HepG2 (cell line): Measurements from ENCODE around the gene ASB3. TPM values are rescaled to one million over a fixed set of nuclear protein-coding genes. Genes with fewer than 3 reads are reported as not detected.

Experiments used
- AHDC1 ChIP-seq: sonication (generic); formaldehyde crosslinking; IDR thresholded peaks from 2 replicates; pipeline ENCODE4 v1.5.1; 2020; ENCODE audit warnings: mild to moderate bottlenecking, missing genetic modification reagents, borderline replicate concordance
- DR1 ChIP-seq: sonication (generic); formaldehyde crosslinking; IDR thresholded peaks from 2 replicates; pipeline ENCODE4 v1.8.0; 2021; ENCODE audit warnings: mild to moderate bottlenecking, missing genetic modification reagents, inconsistent platforms
- E2F2 ChIP-seq: sonication (generic); formaldehyde crosslinking; IDR thresholded peaks from 2 replicates; pipeline ENCODE4 v1.4.0; 2020; ENCODE audit warnings: missing genetic modification reagents, borderline replicate concordance
- FOXK1 ChIP-seq: sonication (generic); formaldehyde crosslinking; IDR thresholded peaks from 2 replicates; pipeline ENCODE4 v1.4.0; 2020; ENCODE audit warnings: low read depth, missing genetic modification reagents, borderline replicate concordance
- GATAD2A ChIP-seq: IDR thresholded peaks from 2 replicates; pipeline ENCODE4 v1.6.1; 2016
- GFI1 ChIP-seq: sonication (generic); formaldehyde crosslinking; IDR thresholded peaks from 2 replicates; pipeline ENCODE4 v1.5.0; 2020; ENCODE audit warnings: missing genetic modification reagents, mild to moderate bottlenecking, borderline replicate concordance
- IRF9 ChIP-seq: sonication (generic); formaldehyde crosslinking; IDR thresholded peaks from 2 replicates; pipeline ENCODE4 v1.8.0; 2022; ENCODE audit warnings: missing genetic modification reagents, mild to moderate bottlenecking, borderline replicate concordance
- JUND ChIP-seq: sonication (generic); formaldehyde crosslinking; IDR thresholded peaks from 2 replicates; pipeline ENCODE4 v1.8.0; 2022; ENCODE audit warnings: mild to moderate bottlenecking, missing genetic modification reagents
- KMT2A ChIP-seq: sonication (generic); formaldehyde crosslinking; IDR thresholded peaks from 2 replicates; pipeline ENCODE4 v1.4.0; 2020; ENCODE audit warnings: missing genetic modification reagents
- MYNN ChIP-seq: sonication (generic); formaldehyde crosslinking; IDR thresholded peaks from 2 replicates; pipeline ENCODE4 v1.4.0; 2020; ENCODE audit warnings: mild to moderate bottlenecking, low read depth, missing genetic modification reagents
- NKX3-1 ChIP-seq: sonication (generic); formaldehyde crosslinking; IDR thresholded peaks from 2 replicates; pipeline ENCODE4 v1.5.0; 2020; ENCODE audit warnings: missing genetic modification reagents
- RBM39 ChIP-seq: fragments of 200-400 bp; formaldehyde crosslinking; IDR thresholded peaks from one replicate; pipeline ENCODE4 v1.6.1; 2018; ENCODE audit warnings: antibody characterized with exemption, mild to moderate bottlenecking, low read depth, low read length; ENCODE audit not compliant: poor library complexity, severe bottlenecking
- SOX13 ChIP-seq, 3 experiments: fragments of 450-650 bp in 1 of 3; sonication (generic) in 1 of 3; formaldehyde crosslinking in 1 of 3; IDR thresholded peaks in 2 of 3; conservative IDR thresholded peaks in 1 of 3; 2 replicates each; pipeline versions ENCODE4 v1.5.0 to v1.6.1; 2016 to 2020; ENCODE audit warnings: antibody characterized with exemption in 1 of 3, mild to moderate bottlenecking in 1 of 3, missing compliant biosample characterization in 1 of 3, missing genetic modification reagents in 1 of 3, moderate library complexity in 1 of 3
- TRIM24 ChIP-seq: sonication (generic); formaldehyde crosslinking; IDR thresholded peaks from 2 replicates; pipeline ENCODE4 v1.8.0; 2022; ENCODE audit warnings: mild to moderate bottlenecking, missing genetic modification reagents
- ZNF468 ChIP-seq: sonication (generic); formaldehyde crosslinking; IDR thresholded peaks from 2 replicates; pipeline ENCODE4 v1.8.0; 2022; ENCODE audit warnings: mild to moderate bottlenecking, moderate library complexity, missing genetic modification reagents
- ZNF567 ChIP-seq: sonication (generic); formaldehyde crosslinking; IDR thresholded peaks from 2 replicates; pipeline ENCODE4 v1.8.1; 2023; ENCODE audit warnings: mild to moderate bottlenecking, missing genetic modification reagents, borderline replicate concordance
- ZNF614 ChIP-seq: IDR thresholded peaks from 2 replicates; pipeline ENCODE4 v1.6.1; 2018; ENCODE audit warnings: missing biosample characterization, missing genetic modification reagents, inconsistent platforms, borderline replicate concordance
- polyA plus RNA-seq, 8 experiments: library from polyadenylated mRNA; depleted of rRNA in 3 of 8; stranded (reverse) in 7 of 8; unstranded in 1 of 8; fragments of >200 nt; fragmentation: Illumina TruSeq in 4 of 8; extraction: Trizol in 4 of 8; gene quantifications; 2 replicates each; pipeline versions ENCODE4 v1.2.1 to v1.2.3, GENCODE V29; 2011 to 2016; ENCODE audit warnings: low read depth in 4 of 8, missing spikeins in 1 of 8, mixed read lengths in 1 of 8; ENCODE audit not compliant: insufficient read depth in 1 of 8
- total RNA-seq, 5 experiments: library from RNA; depleted of rRNA; stranded (reverse); fragments of >200 nt; fragmentation: Illumina TruSeq; extraction: Trizol; gene quantifications; 2 replicates each; pipeline ENCODE4 v1.2.3, GENCODE V29; 2016; ENCODE audit warnings: low read depth in 1 of 5
- TF ChIP-seq, protein P1 (sequence below): sonication (generic); formaldehyde crosslinking; IDR thresholded peaks from 2 replicates; pipeline ENCODE4 v1.4.0; 2020; ENCODE audit warnings: missing genetic modification reagents

ASB3 gene
- total and polyA plus RNA-seq, 2 of the 13 experiments (the other 11 are each of a cell fraction or from before 2014, with no cell fraction given) = 40.1 to 41.8 TPM

DNA sequence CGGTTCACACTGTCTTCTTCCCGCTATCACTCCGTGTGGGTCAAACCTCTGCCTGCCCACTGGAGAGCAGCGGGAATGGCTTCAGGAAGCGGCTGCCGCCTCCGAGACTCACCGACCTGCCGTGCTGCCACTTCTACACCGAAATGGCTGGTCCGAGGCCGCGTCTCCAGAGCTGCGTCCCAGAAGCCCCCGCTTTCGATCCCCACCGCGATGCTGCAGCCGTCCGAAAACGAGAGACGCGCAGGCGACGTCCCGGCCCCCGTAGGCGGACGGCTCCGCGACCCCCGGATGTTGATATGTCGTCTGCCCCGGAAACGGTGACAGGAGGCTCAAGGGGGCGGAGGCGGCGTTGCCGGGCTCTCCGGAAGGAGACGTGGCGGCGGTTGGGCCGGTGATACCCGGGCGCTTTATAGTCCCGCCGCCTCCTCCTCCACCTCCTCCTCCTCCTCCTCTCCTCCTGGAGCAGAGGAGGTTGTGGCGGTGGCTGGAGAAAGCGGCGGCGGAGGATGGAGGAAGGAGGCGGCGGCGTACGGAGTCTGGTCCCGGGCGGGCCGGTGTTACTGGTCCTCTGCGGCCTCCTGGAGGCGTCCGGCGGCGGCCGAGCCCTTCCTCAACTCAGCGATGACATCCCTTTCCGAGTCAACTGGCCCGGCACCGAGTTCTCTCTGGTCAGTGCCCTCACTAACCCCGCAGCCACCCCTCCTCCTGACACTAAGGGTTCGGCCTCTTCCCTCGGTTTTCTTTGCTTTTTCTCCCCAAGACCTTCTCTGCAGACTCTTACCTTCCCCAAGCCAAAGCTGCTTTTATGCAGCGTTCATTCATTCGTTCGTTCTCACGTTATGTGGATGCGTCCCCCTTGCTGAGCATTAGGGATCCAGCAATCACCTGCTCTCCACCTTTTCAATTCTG, at the start of gene ASB3, which contains the start of gene ERLEC1 (continued):
- TF ChIP-seq E2F2 (CRISPR knock-in tag) (peak; percentile 93), JUND (CRISPR knock-in tag) (peak; percentile 61), RBM39 (peak; percentile 95), DR1 (CRISPR knock-in tag) (peak; percentile 96), KMT2A (CRISPR knock-in tag) (peak; percentile 100), IRF9 (CRISPR knock-in tag) (peak; percentile 77; the same call in 1 of the 2 replicates), TRIM24 (CRISPR knock-in tag) (no peak), ZNF614 (peak; percentile 84; the same call in 1 of the 2 replicates), MYNN (CRISPR knock-in tag) (peak; percentile 31; the same call in 1 of the 2 replicates), ZNF567 (CRISPR knock-in tag) (peak; percentile 79), ZNF468 (no peak), AHDC1 (CRISPR knock-in tag) (peak; percentile 43; the same call in 1 of the 2 replicates), SOX13 (IDR thresholded peaks at IDR 0.05) (no peak), SOX13 (CRISPR knock-in tag; conservative IDR thresholded peaks at IDR 0.05 in 1 of 2, IDR thresholded peaks at IDR 0.05 in 1 of 2) (peak in 1 of 2 experiments; percentile 67; a peak in 1 of 4 replicates), NKX3-1 (CRISPR knock-in tag) (peak; percentile 77; the same call in 1 of the 2 replicates), FOXK1 (peak; percentile 100), GATAD2A (CRISPR knock-in tag) (peak; percentile 91), GFI1 (CRISPR knock-in tag) (peak; percentile 85)
- TF ChIP-seq, protein P1, sequence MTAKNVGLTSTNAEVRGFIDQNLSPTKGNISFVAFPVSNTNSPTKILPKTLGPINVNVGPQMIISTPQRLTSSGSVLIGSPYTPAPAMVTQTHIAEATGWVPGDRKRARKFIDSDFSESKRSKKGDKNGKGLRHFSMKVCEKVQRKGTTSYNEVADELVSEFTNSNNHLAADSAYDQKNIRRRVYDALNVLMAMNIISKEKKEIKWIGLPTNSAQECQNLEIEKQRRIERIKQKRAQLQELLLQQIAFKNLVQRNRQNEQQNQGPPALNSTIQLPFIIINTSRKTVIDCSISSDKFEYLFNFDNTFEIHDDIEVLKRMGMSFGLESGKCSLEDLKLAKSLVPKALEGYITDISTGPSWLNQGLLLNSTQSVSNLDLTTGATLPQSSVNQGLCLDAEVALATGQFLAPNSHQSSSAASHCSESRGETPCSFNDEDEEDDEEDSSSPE (CRISPR knock-in tag) = peak; percentile 77
